HepG2 (cell line): Measurements from ENCODE around the gene PYGO2. TPM values are rescaled to one million over a fixed set of nuclear protein-coding genes. Genes with fewer than 3 reads are reported as not detected.
A peak's percentile ranks its signal among the peaks of the same experiment; 100 is the strongest.

Experiments used
- CEBPG ChIP-seq: IDR thresholded peaks from 2 replicates; pipeline ENCODE4 v1.6.1; 2016
- DPF2 ChIP-seq: sonication (generic); formaldehyde crosslinking; IDR thresholded peaks from 2 replicates; pipeline ENCODE4 v1.4.0; 2020; ENCODE audit warnings: mild to moderate bottlenecking, low read depth, missing genetic modification reagents, borderline replicate concordance
- DR1 ChIP-seq: sonication (generic); formaldehyde crosslinking; IDR thresholded peaks from 2 replicates; pipeline ENCODE4 v1.8.0; 2021; ENCODE audit warnings: mild to moderate bottlenecking, missing genetic modification reagents, inconsistent platforms
- FOSL2 ChIP-seq: sonication (generic); formaldehyde crosslinking; IDR thresholded peaks from 2 replicates; pipeline ENCODE4 v1.4.0; 2020; ENCODE audit warnings: missing genetic modification reagents
- FOXO1 ChIP-seq: sonication (generic); formaldehyde crosslinking; IDR thresholded peaks from 2 replicates; pipeline ENCODE4 v1.4.0; 2020; ENCODE audit warnings: missing genetic modification reagents
- HDAC1 ChIP-seq: sonication (generic); formaldehyde crosslinking; IDR thresholded peaks from 2 replicates; pipeline ENCODE4 v1.5.1; 2020; ENCODE audit warnings: mild to moderate bottlenecking, missing genetic modification reagents
- KDM2A ChIP-seq: sonication (generic); formaldehyde crosslinking; IDR thresholded peaks from 2 replicates; pipeline ENCODE4 v1.4.0; 2020; ENCODE audit warnings: low read depth, missing genetic modification reagents, borderline replicate concordance
- KMT2A ChIP-seq: sonication (generic); formaldehyde crosslinking; IDR thresholded peaks from 2 replicates; pipeline ENCODE4 v1.4.0; 2020; ENCODE audit warnings: missing genetic modification reagents
- NFE2L1 ChIP-seq: sonication (generic); formaldehyde crosslinking; IDR thresholded peaks from 2 replicates; pipeline ENCODE4 v1.4.0; 2020; ENCODE audit warnings: missing genetic modification reagents, mild to moderate bottlenecking, borderline replicate concordance
- POLR2G ChIP-seq: fragments of 200-400 bp; formaldehyde crosslinking; IDR thresholded peaks from 2 replicates; pipeline ENCODE4 v1.6.1; 2018; ENCODE audit warnings: mild to moderate bottlenecking, low read depth, low read length, moderate library complexity
- SMARCE1 ChIP-seq: fragments of 450-650 bp; IDR thresholded peaks from 2 replicates; pipeline ENCODE4 v1.6.1; 2017; ENCODE audit warnings: borderline replicate concordance
- TBX2 ChIP-seq: sonication (generic); formaldehyde crosslinking; IDR thresholded peaks from 2 replicates; pipeline ENCODE4 v1.5.0; 2020; ENCODE audit warnings: missing genetic modification reagents, mild to moderate bottlenecking, borderline replicate concordance
- ZFP36L1 ChIP-seq: sonication (generic); formaldehyde crosslinking; IDR thresholded peaks from 2 replicates; pipeline ENCODE4 v1.8.0; 2022; ENCODE audit warnings: mild to moderate bottlenecking, missing genetic modification reagents, moderate library complexity
- ZFP90 ChIP-seq: sonication (generic); formaldehyde crosslinking; IDR thresholded peaks from 2 replicates; pipeline ENCODE4 v1.8.0; 2022; ENCODE audit warnings: missing genetic modification reagents, mild to moderate bottlenecking, inconsistent platforms, borderline replicate concordance
- ZNF34 ChIP-seq: sonication (generic); formaldehyde crosslinking; IDR thresholded peaks from 2 replicates; pipeline ENCODE4 v1.4.0; 2020; ENCODE audit warnings: mild to moderate bottlenecking, missing genetic modification reagents, borderline replicate concordance
- ZNF383 ChIP-seq: sonication (generic); formaldehyde crosslinking; IDR thresholded peaks from 2 replicates; pipeline ENCODE4 v1.4.0; 2020; ENCODE audit warnings: missing genetic modification reagents, mild to moderate bottlenecking, borderline replicate concordance
- ZNF552 ChIP-seq: sonication (generic); formaldehyde crosslinking; IDR thresholded peaks from 2 replicates; pipeline ENCODE4 v1.9.0; 2022; ENCODE audit warnings: missing genetic modification reagents, mild to moderate bottlenecking, borderline replicate concordance
- ZNF652 ChIP-seq: IDR thresholded peaks from 2 replicates; pipeline ENCODE4 v1.6.1; 2016; ENCODE audit warnings: low read depth, borderline replicate concordance
- ZNF792 ChIP-seq: IDR thresholded peaks from 2 replicates; pipeline ENCODE4 v1.6.1; 2016
- ZSCAN20 ChIP-seq: sonication (generic); formaldehyde crosslinking; IDR thresholded peaks from 2 replicates; pipeline ENCODE4 v1.4.0; 2020; ENCODE audit warnings: missing genetic modification reagents, mild to moderate bottlenecking, borderline replicate concordance
- polyA plus RNA-seq, 8 experiments: library from polyadenylated mRNA; depleted of rRNA in 3 of 8; stranded (reverse) in 7 of 8; unstranded in 1 of 8; fragments of >200 nt; fragmentation: Illumina TruSeq in 4 of 8; extraction: Trizol in 4 of 8; gene quantifications; 2 replicates each; pipeline versions ENCODE4 v1.2.1 to v1.2.3, GENCODE V29; 2011 to 2016; ENCODE audit warnings: low read depth in 4 of 8, missing spikeins in 1 of 8, mixed read lengths in 1 of 8; ENCODE audit not compliant: insufficient read depth in 1 of 8
- total RNA-seq, 5 experiments: library from RNA; depleted of rRNA; stranded (reverse); fragments of >200 nt; fragmentation: Illumina TruSeq; extraction: Trizol; gene quantifications; 2 replicates each; pipeline ENCODE4 v1.2.3, GENCODE V29; 2016; ENCODE audit warnings: low read depth in 1 of 5
- TF ChIP-seq, protein P1 (sequence below): sonication (generic); formaldehyde crosslinking; IDR thresholded peaks from 2 replicates; pipeline ENCODE4 v1.9.0; 2021; ENCODE audit warnings: missing genetic modification reagents, borderline replicate concordance
- TF ChIP-seq, protein P2 (sequence below): sonication (generic); formaldehyde crosslinking; IDR thresholded peaks from 2 replicates; pipeline ENCODE4 v1.5.0; 2020; ENCODE audit warnings: missing genetic modification reagents, mild to moderate bottlenecking, borderline replicate concordance
- TF ChIP-seq, protein P3 (sequence below): sonication (generic); formaldehyde crosslinking; IDR thresholded peaks from 2 replicates; pipeline ENCODE4 v1.8.1; 2023; ENCODE audit warnings: missing genetic modification reagents, mild to moderate bottlenecking, borderline replicate concordance
- TF ChIP-seq, protein P4 (sequence below): sonication (generic); formaldehyde crosslinking; IDR thresholded peaks from 2 replicates; pipeline ENCODE4 v1.5.0; 2020; ENCODE audit warnings: missing genetic modification reagents, mild to moderate bottlenecking, borderline replicate concordance
- TF ChIP-seq, protein P5 (sequence below): sonication (generic); formaldehyde crosslinking; IDR thresholded peaks from 2 replicates; pipeline ENCODE4 v1.4.0; 2020; ENCODE audit warnings: missing genetic modification reagents

Gene PYGO2
- total and polyA plus RNA-seq, 2 of the 13 experiments (the other 11 are each of a cell fraction or from before 2014, with no cell fraction given), result 20.3 to 21.8 TPM

DNA sequence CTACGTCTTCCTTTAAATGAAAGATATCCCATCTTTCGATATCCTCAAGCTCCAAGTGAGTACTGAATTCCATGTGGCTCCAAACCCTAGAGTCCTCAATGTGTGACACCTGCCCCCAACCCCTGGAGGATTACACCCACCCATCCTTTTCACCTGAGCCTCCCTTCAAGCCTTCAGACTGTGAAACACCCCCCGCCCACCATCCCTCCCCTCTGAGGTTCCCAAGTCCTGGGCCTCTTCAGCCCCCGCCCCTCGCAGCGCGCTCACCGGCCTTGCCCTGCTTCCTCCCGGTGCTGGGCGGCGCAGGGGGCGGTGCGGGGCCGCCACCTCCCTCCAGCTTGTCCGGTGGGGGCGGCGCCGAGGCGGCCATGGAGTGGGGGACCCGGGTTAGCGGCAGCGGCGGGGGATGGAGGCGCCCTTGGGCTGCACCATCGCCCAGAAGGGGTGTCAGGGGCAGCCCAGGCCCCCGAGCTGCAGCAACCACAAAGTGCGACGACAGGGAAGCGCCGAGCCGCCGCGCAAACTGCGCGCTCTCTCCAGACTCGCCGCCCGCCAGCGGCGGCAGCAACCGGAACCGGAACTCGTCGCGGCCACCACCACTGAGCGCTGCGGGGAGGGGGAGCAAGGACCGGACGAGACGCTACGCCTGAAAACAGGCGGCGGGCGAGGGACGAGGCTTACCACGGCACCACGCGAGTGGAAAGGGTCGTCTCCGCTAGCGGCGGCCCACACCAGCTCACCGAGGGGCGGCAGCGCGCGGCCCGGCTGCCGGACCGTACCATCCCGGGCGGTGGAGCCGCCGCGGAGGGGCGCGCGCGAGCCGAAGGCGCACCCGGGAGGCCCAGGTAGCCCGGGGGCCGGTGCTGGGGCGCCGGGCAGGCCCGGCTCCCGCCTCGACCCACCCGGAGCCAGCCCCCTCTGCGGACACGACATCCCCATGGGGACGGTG is at the start of gene PYGO2 (continued):
- TF ChIP-seq KDM2A (CRISPR knock-in tag) (peak; percentile 99), ZNF552 (CRISPR knock-in tag) (0 out of 2 replicates have a peak, but pooled peaks have one; percentile 76), TBX2 (CRISPR knock-in tag) (peak; percentile 82), ZNF652 (no peak), ZFP90 (CRISPR knock-in tag) (peak; percentile 73; the same call in 1 of the 2 replicates), CEBPG (CRISPR knock-in tag) (no peak), ZFP36L1 (CRISPR knock-in tag) (0 out of 2 replicates have a peak, but pooled peaks have one; percentile 39), NFE2L1 (CRISPR knock-in tag) (no peak), ZNF792 (CRISPR knock-in tag) (no peak), ZSCAN20 (peak; percentile 89; the same call in 1 of the 2 replicates), FOXO1 (CRISPR knock-in tag) (peak; percentile 59; the same call in 1 of the 2 replicates), SMARCE1 (no peak), FOSL2 (CRISPR knock-in tag) (peak; percentile 33; the same call in 1 of the 2 replicates), HDAC1 (peak; percentile 90), DPF2 (CRISPR knock-in tag) (no peak), ZNF383 (no peak), DR1 (CRISPR knock-in tag) (no peak), POLR2G (peak; percentile 88), ZNF34 (no peak), KMT2A (CRISPR knock-in tag) (peak; percentile 40; the same call in 1 of the 2 replicates)
- TF ChIP-seq, protein P1, sequence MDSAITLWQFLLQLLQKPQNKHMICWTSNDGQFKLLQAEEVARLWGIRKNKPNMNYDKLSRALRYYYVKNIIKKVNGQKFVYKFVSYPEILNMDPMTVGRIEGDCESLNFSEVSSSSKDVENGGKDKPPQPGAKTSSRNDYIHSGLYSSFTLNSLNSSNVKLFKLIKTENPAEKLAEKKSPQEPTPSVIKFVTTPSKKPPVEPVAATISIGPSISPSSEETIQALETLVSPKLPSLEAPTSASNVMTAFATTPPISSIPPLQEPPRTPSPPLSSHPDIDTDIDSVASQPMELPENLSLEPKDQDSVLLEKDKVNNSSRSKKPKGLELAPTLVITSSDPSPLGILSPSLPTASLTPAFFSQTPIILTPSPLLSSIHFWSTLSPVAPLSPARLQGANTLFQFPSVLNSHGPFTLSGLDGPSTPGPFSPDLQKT (CRISPR knock-in tag), result peak; percentile 85; the same call in 1 of the 2 replicates
- TF ChIP-seq, protein P2, sequence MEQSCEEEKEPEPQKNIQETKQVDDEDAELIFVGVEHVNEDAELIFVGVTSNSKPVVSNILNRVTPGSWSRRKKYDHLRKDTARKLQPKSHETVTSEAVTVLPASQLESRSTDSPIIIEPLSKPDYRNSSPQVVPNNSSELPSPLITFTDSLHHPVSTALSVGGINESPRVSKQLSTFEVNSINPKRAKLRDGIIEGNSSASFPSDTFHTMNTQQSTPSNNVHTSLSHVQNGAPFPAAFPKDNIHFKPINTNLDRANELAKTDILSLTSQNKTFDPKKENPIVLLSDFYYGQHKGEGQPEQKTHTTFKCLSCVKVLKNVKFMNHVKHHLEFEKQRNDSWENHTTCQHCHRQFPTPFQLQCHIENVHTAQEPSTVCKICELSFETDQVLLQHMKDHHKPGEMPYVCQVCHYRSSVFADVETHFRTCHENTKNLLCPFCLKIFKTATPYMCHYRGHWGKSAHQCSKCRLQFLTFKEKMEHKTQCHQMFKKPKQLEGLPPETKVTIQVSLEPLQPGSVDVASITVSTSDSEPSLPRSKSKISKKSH (CRISPR knock-in tag), result peak; percentile 71; the same call in 1 of the 2 replicates
- TF ChIP-seq, protein P3, sequence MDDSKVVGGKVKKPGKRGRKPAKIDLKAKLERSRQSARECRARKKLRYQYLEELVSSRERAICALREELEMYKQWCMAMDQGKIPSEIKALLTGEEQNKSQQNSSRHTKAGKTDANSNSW, result no peak
- TF ChIP-seq, protein P4, sequence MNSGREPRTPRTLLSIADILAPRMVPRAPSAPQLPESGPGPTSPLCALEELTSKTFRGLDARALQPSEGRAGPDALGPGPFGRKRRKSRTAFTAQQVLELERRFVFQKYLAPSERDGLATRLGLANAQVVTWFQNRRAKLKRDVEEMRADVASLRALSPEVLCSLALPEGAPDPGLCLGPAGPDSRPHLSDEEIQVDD, result peak; percentile 76; the same call in 1 of the 2 replicates
- TF ChIP-seq, protein P5, sequence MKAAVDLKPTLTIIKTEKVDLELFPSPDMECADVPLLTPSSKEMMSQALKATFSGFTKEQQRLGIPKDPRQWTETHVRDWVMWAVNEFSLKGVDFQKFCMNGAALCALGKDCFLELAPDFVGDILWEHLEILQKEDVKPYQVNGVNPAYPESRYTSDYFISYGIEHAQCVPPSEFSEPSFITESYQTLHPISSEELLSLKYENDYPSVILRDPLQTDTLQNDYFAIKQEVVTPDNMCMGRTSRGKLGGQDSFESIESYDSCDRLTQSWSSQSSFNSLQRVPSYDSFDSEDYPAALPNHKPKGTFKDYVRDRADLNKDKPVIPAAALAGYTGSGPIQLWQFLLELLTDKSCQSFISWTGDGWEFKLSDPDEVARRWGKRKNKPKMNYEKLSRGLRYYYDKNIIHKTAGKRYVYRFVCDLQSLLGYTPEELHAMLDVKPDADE, result 0 out of 2 replicates have a peak, but pooled peaks have one; percentile 76
